ENCODE data around the gene ZNF845.

DNA sequence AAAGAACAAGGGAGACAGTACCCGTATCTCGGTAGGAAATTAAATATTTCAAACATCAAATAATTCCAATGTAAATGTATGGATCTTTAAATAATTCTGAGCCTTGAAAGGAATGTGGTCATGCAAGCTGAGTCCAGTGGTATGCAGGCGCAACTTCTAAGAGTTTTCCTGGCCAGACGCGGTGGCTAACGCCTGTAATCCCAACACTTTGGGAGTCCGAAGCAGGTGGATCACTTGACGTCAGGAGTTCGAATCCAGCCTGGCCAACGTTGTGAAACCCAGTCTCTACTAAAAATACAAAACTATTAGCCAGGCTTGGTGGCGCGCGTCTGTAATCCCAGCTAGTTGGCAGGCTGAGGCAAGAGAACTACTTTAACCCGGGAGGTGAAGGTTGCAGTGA lies 1.1 kb upstream of the ZNF845 start:
- no peak for TF ChIP-seq CHD2 (IDR thresholded peaks at IDR 0.05; ENCODE audit: borderline replicate concordance, low read depth, low read length)
- TF ChIP-seq, protein P1, sequence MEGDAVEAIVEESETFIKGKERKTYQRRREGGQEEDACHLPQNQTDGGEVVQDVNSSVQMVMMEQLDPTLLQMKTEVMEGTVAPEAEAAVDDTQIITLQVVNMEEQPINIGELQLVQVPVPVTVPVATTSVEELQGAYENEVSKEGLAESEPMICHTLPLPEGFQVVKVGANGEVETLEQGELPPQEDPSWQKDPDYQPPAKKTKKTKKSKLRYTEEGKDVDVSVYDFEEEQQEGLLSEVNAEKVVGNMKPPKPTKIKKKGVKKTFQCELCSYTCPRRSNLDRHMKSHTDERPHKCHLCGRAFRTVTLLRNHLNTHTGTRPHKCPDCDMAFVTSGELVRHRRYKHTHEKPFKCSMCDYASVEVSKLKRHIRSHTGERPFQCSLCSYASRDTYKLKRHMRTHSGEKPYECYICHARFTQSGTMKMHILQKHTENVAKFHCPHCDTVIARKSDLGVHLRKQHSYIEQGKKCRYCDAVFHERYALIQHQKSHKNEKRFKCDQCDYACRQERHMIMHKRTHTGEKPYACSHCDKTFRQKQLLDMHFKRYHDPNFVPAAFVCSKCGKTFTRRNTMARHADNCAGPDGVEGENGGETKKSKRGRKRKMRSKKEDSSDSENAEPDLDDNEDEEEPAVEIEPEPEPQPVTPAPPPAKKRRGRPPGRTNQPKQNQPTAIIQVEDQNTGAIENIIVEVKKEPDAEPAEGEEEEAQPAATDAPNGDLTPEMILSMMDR (IDR thresholded peaks at IDR 0.05 in 2 of 3, conservative IDR thresholded peaks at IDR 0.05 in 1 of 3; ENCODE audit: control insufficient read depth in 2 of 3, extremely low read depth in 1 of 3, insufficient read depth in 1 of 3, low read depth in 3 of 3, low read length in 3 of 3) = no peak
- TF ChIP-seq, protein P2, sequence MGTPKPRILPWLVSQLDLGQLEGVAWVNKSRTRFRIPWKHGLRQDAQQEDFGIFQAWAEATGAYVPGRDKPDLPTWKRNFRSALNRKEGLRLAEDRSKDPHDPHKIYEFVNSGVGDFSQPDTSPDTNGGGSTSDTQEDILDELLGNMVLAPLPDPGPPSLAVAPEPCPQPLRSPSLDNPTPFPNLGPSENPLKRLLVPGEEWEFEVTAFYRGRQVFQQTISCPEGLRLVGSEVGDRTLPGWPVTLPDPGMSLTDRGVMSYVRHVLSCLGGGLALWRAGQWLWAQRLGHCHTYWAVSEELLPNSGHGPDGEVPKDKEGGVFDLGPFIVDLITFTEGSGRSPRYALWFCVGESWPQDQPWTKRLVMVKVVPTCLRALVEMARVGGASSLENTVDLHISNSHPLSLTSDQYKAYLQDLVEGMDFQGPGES (IDR thresholded peaks at IDR 0.05) = no peak
- TF ChIP-seq CREM (IDR thresholded peaks at IDR 0.05; ENCODE audit: low read depth) = no peak
- no peak for TF ChIP-seq BHLHE40 (IDR thresholded peaks at IDR 0.05; ENCODE audit: borderline replicate concordance in 1 of 2, low read depth in 2 of 2, low read length in 1 of 2)

Data from GM12878 (cell line).